NCI-H446 (cell line): ENCODE measurements around the gene XAGE5.
"Not testable (repeated sequence)": the region's sequence is repeated elsewhere in the genome, so short reads cannot be mapped to it uniquely, and the experiment has no call there.

ENCODE experiments used
- DNase-seq, 2 experiments: peaks; one replicate each; lab custom pipeline; 2025; lab: John Stamatoyannopoulos, UW

XAGE5 gene, protein sequence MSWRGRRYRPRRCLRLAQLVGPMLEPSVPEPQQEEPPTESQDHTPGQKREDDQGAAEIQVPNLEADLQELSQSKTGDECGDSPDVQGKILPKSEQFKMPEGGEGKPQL

DNA sequence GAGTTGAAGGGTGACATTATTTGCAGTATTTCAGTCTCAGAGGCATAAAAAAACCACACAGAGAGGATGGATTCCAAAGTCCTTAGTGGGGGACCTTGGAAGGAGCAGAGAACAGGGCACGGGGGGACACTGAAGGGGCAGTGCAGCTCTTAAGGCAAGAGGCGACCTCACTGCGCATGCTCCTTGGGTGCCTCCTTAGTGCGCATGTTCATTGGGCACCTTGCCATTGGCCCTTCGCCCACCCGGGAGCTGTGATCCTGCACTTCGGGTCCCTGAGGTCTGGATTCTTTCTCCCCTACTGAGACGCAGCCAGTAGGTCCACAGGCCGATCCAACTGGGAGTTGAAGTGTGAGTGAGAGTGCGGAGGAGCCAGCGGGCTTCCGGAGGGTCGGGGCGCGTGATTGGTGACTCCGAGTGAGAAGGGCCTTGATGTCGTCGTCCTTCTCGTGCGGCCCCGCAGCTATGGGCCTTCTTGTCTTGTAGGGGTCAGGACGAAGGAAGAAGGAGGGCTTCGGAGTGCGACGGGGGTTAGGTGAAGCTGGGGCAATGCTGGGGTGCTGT is at the start of gene XAGE5:
Gene XAGE5, plus strand, starts transcription at position 223 of the 561 bp plus-strand sequence. CDS start 1,280 bp downstream, outside the sequence.
- DNase-seq, result peak in 1 of 2 experiments; percentile 24

DNA sequence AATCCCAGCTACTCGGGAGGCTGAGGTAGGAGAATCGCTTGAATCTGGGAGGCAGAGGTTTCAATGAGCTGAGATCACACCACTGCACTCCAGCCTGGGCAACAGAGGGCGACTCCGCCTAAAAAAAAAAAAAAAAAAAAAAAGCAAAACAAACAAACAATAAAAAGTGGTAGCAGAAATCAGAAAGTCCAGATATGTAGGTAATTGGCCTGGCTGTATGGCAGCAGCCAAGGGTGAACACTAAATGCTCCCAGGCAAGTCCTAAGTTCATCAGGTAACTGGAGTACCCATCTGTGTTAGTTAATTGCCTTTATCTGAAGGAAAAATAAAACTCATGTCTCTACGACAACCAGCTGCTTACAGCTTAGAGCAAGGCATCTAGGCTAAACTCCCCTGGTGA is 45.1 kb upstream of the XAGE5 start:
- not testable (repeated sequence) for DNase-seq

DNA sequence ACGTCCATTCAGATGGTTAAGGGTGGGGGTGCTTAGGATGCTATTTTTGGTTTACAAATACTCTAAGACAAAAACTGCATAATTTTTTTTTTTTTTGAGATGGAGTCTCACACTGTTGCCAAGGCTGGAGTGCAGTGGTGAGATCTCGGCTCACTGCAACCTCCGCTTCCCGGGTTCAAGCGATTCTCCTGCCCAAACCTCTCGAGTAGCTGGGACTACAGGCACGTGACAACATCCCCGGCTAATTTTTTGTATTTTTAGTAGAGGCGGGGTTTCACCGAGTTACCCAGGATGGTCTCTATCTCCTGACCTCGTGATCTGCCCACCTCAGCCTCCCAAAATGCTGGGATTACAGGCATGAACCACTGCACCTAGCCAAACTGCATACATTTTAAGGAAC is 37.6 kb upstream of the XAGE5 start:
- not testable (repeated sequence) for DNase-seq

- not testable (repeated sequence) for DNase-seq
Measured at GRCh38 chrX:52797327-52797726, 13.8 kb upstream of the XAGE5 start, which contains the start of gene SPANXN5. Gene SPANXN5, minus strand, starts transcription at chrX:52797427. Its CDS starts 79 bp downstream, at chrX:52797348.

DNA sequence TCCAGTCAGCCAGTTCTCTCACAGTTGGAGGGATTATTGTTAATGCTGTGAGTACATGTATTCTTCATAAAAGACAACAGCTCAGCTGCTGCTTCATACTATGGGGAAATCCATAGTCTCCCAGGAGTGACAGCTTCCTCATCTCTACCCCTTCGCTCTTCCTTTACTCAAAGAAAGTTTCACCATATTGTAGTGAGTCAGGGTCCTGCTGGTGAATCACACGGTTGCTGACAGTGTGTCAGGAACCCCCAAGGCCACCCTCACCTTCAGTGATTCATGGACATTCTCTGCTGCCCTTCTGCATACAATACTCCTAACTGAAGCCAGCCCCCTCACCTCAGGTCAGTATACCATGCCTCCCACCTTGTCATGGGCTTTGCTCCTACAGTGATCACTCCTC is 6.2 kb upstream of the XAGE5 start:
- not testable (repeated sequence) for DNase-seq

GRCh38 chrX:52819788-52820187 is 8.7 kb downstream of the XAGE5 start:
- DNase-seq, result no peak

DNA sequence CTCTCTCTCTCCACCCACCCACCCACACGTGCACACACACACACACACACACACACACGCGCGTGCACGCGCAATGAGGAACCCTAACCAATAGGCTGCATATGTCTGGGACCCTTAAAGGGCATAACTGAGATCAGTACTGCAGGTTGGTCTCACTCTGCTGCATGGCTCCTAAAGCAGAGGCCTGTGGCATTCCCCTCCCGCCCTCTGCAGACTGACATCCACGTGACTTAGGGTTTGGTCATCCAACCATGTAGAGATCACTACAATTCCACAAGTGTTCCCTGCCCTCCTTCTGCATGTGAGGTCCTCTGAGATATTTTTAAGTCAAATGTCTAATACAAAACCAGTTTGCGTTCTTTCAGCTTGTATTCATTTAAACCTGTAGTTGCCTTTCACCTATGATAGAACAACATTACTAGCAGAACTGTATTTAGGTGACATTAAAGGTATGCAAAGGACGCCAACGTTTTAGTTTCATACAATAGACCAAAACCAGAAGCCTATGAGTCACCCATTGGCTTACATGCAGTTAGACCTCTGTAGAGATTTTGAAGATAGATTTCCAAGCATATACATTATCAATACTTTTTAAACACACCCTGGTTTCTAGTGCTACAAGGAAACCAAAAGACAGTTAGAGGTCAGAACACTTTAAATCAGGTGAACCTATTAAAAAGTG is 10.1 kb downstream of the XAGE5 start:
- DNase-seq, result no peak

- no peak for DNase-seq
Measured at GRCh38 chrX:52824608-52825007, 13.5 kb downstream of the XAGE5 start.

DNA sequence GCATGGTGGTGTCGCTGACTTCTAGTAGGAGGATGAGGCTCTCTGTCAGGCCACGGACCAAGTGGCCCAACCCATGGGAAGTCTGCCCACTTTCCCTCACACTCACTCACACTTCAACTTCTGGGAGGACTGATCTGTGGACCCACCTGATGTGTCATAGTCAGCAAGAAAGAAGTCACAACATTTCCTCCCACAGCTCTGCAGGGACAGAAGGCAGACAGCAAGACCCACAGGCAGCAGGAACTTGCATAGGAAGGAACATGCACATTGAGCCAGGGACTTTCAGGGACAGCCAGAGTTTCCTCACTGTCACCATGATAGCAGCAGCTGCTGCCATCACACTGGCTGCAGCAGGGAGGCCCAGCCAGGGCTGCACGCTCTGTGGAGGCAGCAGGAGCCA is 19.5 kb downstream of the XAGE5 start:
- no peak for DNase-seq

- DNase-seq, result no peak
Measured at GRCh38 chrX:52839137-52839536, 28.1 kb downstream of the XAGE5 start.

DNA sequence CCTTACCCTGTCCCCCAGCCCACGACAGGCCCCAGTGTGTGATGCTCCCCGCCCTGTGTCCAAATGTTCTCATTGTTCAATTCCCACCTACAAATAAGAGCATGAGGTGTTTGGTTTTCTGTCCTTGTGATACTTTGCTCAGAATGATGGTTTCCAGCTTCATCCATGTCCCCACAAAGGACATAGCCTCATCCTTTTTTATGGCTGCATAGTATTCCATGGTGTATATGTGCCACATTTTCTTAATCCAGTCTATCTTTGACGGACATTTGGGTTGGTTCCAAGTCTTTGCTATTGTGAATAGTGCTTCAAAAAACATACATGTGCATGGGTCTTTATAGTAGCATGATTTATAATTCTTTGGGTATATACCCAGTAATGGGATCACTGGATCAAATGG is 32.5 kb downstream of the XAGE5 start:
- not testable (repeated sequence) for DNase-seq

GRCh38 chrX:52852110-52852860 is 41.2 kb downstream of the XAGE5 start:
- no peak for DNase-seq

DNA sequence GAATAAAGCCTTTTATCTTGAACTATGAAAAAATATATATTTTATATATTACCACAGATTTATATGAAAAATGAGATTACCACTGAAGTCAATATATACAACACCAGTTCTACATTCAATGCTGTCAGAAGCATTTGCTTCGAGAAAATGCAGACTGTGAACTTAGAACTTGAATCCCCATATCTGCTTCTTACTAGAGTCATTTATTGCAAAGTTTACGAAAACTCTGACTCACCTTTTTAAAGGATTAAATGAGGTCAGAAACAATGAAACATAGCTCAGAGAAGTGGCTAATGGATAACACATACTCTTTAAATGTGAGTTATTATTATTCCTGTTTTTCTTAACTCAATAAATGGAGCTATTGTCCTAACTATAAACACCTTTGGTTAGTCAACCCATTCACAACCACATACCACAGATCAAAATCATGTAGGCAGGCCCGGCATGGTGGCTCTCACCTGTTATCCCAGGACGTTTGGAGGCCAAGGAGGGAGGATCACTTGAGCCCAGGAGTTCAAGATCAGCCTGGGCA is 46.0 kb downstream of the XAGE5 start:
- DNase-seq, result not testable (repeated sequence)

DNA sequence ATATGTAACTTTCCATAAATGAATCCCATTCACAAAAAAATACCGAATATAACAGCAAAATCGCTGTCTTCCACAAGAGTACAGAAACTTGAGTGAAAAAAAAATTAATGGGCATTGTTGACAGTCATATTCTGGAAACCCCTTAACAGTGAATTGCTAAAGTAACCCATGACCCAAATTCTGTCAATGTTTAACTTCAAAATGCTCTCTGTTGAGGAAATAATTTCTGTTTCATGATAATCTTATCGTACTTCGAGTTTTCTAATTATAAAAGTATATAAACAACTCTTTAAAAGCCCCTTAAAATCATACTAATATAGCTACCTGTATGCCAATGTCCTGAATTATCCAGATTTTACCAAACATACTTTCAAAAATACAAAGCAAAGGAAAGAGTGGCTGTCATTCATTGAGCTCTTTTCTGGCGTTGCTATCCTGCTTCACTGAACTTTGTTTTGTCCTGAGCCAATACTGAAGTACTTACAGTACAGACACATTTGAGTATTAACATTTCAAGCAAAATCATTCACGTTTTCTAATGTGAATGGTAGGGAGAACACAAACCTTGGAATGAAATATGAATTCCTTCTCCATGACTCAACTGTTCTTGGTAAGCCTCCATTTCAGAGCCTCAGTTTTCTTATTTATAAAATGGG is 54.4 kb downstream of the XAGE5 start:
- DNase-seq, result no peak
